GM12864 (cell line): ENCODE data around the gene SLA2.
"Not testable (repeated sequence)": the region's sequence is repeated elsewhere in the genome, so short reads cannot be mapped to it uniquely, and the experiment has no call there.

ENCODE experiments used
- DNase-seq: peaks from one replicate; pipeline ENCODE4 v3.0.0-alpha.2; 2011; ENCODE audit warnings: low read depth
- H3K4me3 ChIP-seq: 2 replicates; pipeline ENCODE4 v1.5.1; 2011; ENCODE audit warnings: mild to moderate bottlenecking, low read depth, low read length, control low read depth
- TF ChIP-seq, protein P1 (sequence below): IDR thresholded peaks from 2 replicates; pipeline ENCODE4 v1.5.1; 2011; ENCODE audit warnings: low read depth, mild to moderate bottlenecking, moderate library complexity, low read length, control low read depth, inconsistent platforms; ENCODE audit errors: missing control alignments

The SLA2 gene

GRCh38 chr20:36645353-36645752 lies 643 bp downstream of the SLA2 start:
- DNase-seq, result no peak
- TF ChIP-seq, protein P1, sequence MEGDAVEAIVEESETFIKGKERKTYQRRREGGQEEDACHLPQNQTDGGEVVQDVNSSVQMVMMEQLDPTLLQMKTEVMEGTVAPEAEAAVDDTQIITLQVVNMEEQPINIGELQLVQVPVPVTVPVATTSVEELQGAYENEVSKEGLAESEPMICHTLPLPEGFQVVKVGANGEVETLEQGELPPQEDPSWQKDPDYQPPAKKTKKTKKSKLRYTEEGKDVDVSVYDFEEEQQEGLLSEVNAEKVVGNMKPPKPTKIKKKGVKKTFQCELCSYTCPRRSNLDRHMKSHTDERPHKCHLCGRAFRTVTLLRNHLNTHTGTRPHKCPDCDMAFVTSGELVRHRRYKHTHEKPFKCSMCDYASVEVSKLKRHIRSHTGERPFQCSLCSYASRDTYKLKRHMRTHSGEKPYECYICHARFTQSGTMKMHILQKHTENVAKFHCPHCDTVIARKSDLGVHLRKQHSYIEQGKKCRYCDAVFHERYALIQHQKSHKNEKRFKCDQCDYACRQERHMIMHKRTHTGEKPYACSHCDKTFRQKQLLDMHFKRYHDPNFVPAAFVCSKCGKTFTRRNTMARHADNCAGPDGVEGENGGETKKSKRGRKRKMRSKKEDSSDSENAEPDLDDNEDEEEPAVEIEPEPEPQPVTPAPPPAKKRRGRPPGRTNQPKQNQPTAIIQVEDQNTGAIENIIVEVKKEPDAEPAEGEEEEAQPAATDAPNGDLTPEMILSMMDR, result no peak
- no peak overlapping the region for H3K4me3 ChIP-seq

DNA sequence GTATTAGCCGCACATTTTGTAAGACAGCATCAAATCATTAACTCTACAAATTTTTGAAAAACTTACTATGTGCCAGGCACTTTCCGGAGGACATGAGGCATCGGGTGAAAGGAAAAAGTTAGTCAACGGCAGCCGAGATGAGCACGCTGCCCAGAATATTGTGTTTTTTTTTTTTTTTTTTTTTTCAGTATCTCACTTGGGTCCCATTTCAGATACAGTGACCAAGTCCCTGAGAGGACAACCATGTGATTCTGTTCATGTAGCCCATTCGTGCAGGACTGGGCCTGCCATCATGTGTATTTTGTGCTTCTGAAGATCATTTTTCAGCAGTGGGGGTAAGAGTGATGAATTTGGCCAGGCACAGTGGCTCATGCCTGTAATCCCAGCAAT lies 1.3 kb downstream of the SLA2 start:
- TF ChIP-seq, protein P1, result no peak
- no peak for DNase-seq
- H3K4me3 ChIP-seq, result no peak overlapping the region

GRCh38 chr20:36644032-36644705 lies 1.8 kb downstream of the SLA2 start:
- H3K4me3 ChIP-seq, result no peak overlapping the region
- TF ChIP-seq, protein P1, result no peak
- DNase-seq, result no peak

DNA sequence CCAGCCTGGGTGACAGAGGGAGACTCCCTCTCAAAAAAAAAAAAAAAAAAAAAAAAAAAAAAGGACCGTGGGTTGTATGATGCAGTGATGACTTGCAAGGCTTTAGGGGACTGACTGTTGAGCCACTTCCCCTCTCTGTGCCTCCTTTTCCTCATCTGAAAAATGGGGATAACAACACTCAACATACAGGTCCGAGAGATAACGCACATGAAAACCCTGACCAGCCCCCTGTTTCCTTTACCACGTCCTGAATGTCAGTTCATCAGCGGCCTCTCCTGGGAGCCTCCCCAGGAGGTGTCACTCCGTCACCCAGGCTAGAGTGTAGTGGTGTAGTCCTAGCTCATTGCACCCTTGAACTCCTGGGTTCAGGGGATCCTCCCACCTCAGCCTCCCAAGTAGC lies 3.9 kb downstream of the SLA2 start:
- TF ChIP-seq, protein P1, result no peak

GRCh38 chr20:36641506-36641843 lies 4.5 kb downstream of the SLA2 start:
- DNase-seq, result no peak
- H3K4me3 ChIP-seq, result no peak overlapping the region
- TF ChIP-seq, protein P1, result no peak

More for the DNA sequence above, 3.9 kb downstream of the SLA2 start:
- DNase-seq, result no peak
- no peak overlapping the region for H3K4me3 ChIP-seq

DNA sequence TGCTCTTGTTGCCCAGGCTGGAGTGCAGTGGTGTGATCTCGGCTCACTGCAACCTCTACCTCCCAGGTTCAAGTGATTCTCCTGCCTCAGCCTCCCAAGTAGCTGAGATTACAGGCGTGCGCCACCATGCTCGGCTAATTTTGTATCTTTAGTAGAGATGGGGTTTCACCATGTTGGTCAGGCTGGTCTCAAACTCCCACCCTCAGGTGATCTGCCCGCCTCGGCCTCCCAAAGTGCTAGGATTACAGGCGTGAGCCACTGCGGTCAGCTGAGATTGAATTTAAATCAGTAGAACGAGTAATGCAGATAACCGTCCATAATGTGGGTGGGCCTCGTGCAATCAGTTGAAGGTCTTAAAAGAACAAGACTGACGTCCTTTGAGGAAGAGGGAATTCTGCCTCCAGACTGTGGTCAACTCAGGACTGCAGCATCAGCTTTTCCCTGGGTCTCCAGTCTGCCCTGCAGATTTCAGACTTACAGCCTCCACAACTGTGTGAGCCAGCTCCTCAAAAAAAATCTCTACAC lies 7.1 kb downstream of the SLA2 start:
- H3K4me3 ChIP-seq, DNase-seq: not testable (repeated sequence)

GRCh38 chr20:36634342-36634741 lies 11.7 kb downstream of the SLA2 start:
- no peak overlapping the region for H3K4me3 ChIP-seq
- TF ChIP-seq, protein P1, result no peak
- DNase-seq, result no peak
